Spleen (tissue), 7 donors: Measurements from ENCODE around the gene IL26.

Experiments
- CTCF ChIP-seq, 11 experiments: fragments of 200-600 bp in 7 of 11; fragments of 450-650 bp in 4 of 11; sonication (generic) in 4 of 11; IDR thresholded peaks in 8 of 11; conservative IDR thresholded peaks in 3 of 11; 1 replicate in 7 of 11; 2 replicates in 4 of 11; pipeline versions ENCODE4 v1.4.0 to v1.8.0; 2016 to 2021; ENCODE audit warnings: antibody characterized with exemption in 11 of 11, inconsistent platforms in 4 of 11, mild to moderate bottlenecking in 1 of 11
- POLR2AphosphoS5 ChIP-seq, 3 donors: sonication (generic); formaldehyde crosslinking; IDR thresholded peaks; one replicate each; pipeline ENCODE4 v1.5.1; 2017; ENCODE audit warnings: antibody characterized with exemption in 3 of 3
- donor health status: DM: no; HTN: no; CAD: no; lungs with moderate emphysema.
- donor health status: DM: no; HTN: no; CAD: no.
- donor health status: DM: no; HTN: no; CAD: no.

GRCh38 chr12:68163560-68164081, 62.0 kb downstream of the IL26 start:
- TF ChIP-seq CTCF (IDR thresholded peaks at IDR 0.05 in 8 of 11, conservative IDR thresholded peaks at IDR 0.05 in 3 of 11) (no peak), POLR2AphosphoS5 (IDR thresholded peaks at IDR 0.05) (no peak)
